GM12878 (cell line): Measurements from ENCODE around the gene DPP6. TPM values are rescaled to one million over a fixed set of nuclear protein-coding genes. Genes with fewer than 3 reads are reported as not detected.

Source experiments
- IRF5 ChIP-seq: fragments of 450-650 bp; IDR thresholded peaks from 2 replicates; pipeline ENCODE4 v1.6.1; 2017; ENCODE audit warnings: borderline replicate concordance
- MEF2A ChIP-seq: IDR thresholded peaks from 2 replicates; pipeline ENCODE4 v1.6.1; 2011; ENCODE audit warnings: low read depth, mild to moderate bottlenecking, low read length, moderate library complexity; ENCODE audit not compliant: insufficient read depth
- MLLT1 ChIP-seq: fragments of 450-650 bp; IDR thresholded peaks from 2 replicates; pipeline ENCODE4 v1.6.1; 2016; ENCODE audit warnings: mild to moderate bottlenecking
- RFX5 ChIP-seq: IDR thresholded peaks from 2 replicates; pipeline ENCODE4 v1.6.1; 2011; ENCODE audit warnings: low read depth, low read length, improper control_type of control experiment
- RUNX3 ChIP-seq: IDR thresholded peaks from 2 replicates; pipeline ENCODE4 v1.6.1; 2012; ENCODE audit warnings: low read length, inconsistent platforms
- SKIL ChIP-seq: fragments of 450-650 bp; IDR thresholded peaks from 2 replicates; pipeline ENCODE4 v1.6.1; 2017; ENCODE audit warnings: mild to moderate bottlenecking, low read depth, inconsistent platforms; ENCODE audit not compliant: poor library complexity, severe bottlenecking
- TARDBP ChIP-seq: IDR thresholded peaks from 2 replicates; pipeline ENCODE4 v1.6.1; 2016; ENCODE audit warnings: borderline replicate concordance
- ZNF207 ChIP-seq: fragments of 450-650 bp; IDR thresholded peaks from 2 replicates; pipeline ENCODE4 v1.6.1; 2014; ENCODE audit warnings: antibody characterized with exemption, mild to moderate bottlenecking, borderline replicate concordance
- ZNF24 ChIP-seq: fragments of 450-650 bp; IDR thresholded peaks from 2 replicates; pipeline ENCODE4 v1.6.1; 2017; ENCODE audit warnings: antibody characterized with exemption, mild to moderate bottlenecking
- ZNF622 ChIP-seq: fragments of 450-650 bp; IDR thresholded peaks from 2 replicates; pipeline ENCODE4 v1.6.1; 2017; ENCODE audit warnings: mild to moderate bottlenecking, inconsistent platforms
- polyA plus RNA-seq, 11 experiments: library from polyadenylated mRNA; depleted of rRNA in 4 of 11; unstranded in 6 of 11; stranded (reverse) in 5 of 11; fragments of >200 nt; fragmentation: Nextera tagmentation in 4 of 11; fragmentation: Illumina TruSeq in 1 of 11; extraction: Ambion mirVana in 4 of 11; extraction: Trizol in 1 of 11; gene quantifications; 1 replicate in 1 of 11; 2 replicates in 10 of 11; pipeline versions ENCODE4 v1.2.1 to v1.2.3, GENCODE V29; 2011 to 2016; ENCODE audit warnings: inconsistent platforms in 2 of 11, missing spikeins in 2 of 11, low read depth in 1 of 11
- total RNA-seq, 4 experiments: library from RNA; depleted of rRNA in 3 of 4; stranded (reverse); fragments of >200 nt in 3 of 4; fragmentation: Illumina TruSeq in 1 of 4; extraction: Trizol in 1 of 4; gene quantifications; 2 replicates each; pipeline versions ENCODE4 v1.2.1 to v1.2.3, GENCODE V29; 2013 to 2021

The DPP6 gene
- total and polyA plus RNA-seq, 10 of the 15 experiments (the other 5 are each of a cell fraction or from before 2014, with no cell fraction given), result not detected

- TF ChIP-seq ZNF207 (no peak), ZNF24 (no peak), TARDBP (no peak), RFX5 (no peak), MLLT1 (no peak), RUNX3 (no peak), IRF5 (no peak), SKIL (no peak), ZNF622 (no peak), MEF2A (no peak)
These were observed 890.5 kb downstream of the DPP6 start (continued) for GRCh38 chr7:154942691-154943090.
